Panc1 (cell line): ENCODE measurements around the gene CCDC172.

Experiments used
- CTCF ChIP-seq: fragments of 450-650 bp; IDR thresholded peaks from 2 replicates; pipeline ENCODE4 v1.5.1; 2017; ENCODE audit warnings: mild to moderate bottlenecking
- POLR2AphosphoS5 ChIP-seq: IDR thresholded peaks from 2 replicates; pipeline ENCODE4 v1.6.1; 2012; ENCODE audit warnings: mild to moderate bottlenecking, low read depth, low read length, moderate library complexity
- SIN3A ChIP-seq: IDR thresholded peaks from 2 replicates; pipeline ENCODE4 v1.6.1; 2012; ENCODE audit warnings: low read depth, mild to moderate bottlenecking, low read length, moderate library complexity, borderline replicate concordance; ENCODE audit not compliant: insufficient read depth
- TCF7L2 ChIP-seq: IDR thresholded peaks from 2 replicates; pipeline ENCODE4 v1.6.1; 2011; ENCODE audit warnings: mild to moderate bottlenecking, low read depth, low read length, inconsistent platforms

- TF ChIP-seq POLR2AphosphoS5: no peak
- no peak for TF ChIP-seq CTCF
- no peak for TF ChIP-seq SIN3A
- no peak for TF ChIP-seq TCF7L2
Observed at GRCh38 chr10:116429288-116429977, 105.2 kb downstream of the CCDC172 start.
